HEK293 (cell line): ENCODE data around the gene CKS1B.

Source experiments
- CTCF ChIP-seq: fragments of 450-650 bp; formaldehyde crosslinking; IDR thresholded peaks from 2 replicates; pipeline ENCODE4 v1.5.1; 2016; ENCODE audit warnings: missing biosample characterization, missing genetic modification characterization
- HOXA7 ChIP-seq: sonication (generic); formaldehyde crosslinking; IDR thresholded peaks from 2 replicates; pipeline ENCODE4 v1.8.1; 2022; ENCODE audit warnings: missing genetic modification reagents, borderline replicate concordance
- KLF16 ChIP-seq: fragments of 450-650 bp; formaldehyde crosslinking; IDR thresholded peaks from 2 replicates; pipeline ENCODE4 v1.5.1; 2017; ENCODE audit warnings: missing biosample characterization, missing genetic modification characterization
- KLF17 ChIP-seq: fragments of 450-650 bp; formaldehyde crosslinking; IDR thresholded peaks from 2 replicates; pipeline ENCODE4 v1.5.1; 2016; ENCODE audit warnings: missing biosample characterization, missing genetic modification characterization
- YY1 ChIP-seq: fragments of 450-650 bp; formaldehyde crosslinking; IDR thresholded peaks from 2 replicates; pipeline ENCODE4 v1.5.1; 2018; ENCODE audit warnings: missing biosample characterization, missing genetic modification characterization
- ZNF169 ChIP-seq: fragments of 450-650 bp; formaldehyde crosslinking; IDR thresholded peaks from 2 replicates; pipeline ENCODE4 v1.5.1; 2016; ENCODE audit warnings: missing biosample characterization, missing genetic modification characterization
- ZNF248 ChIP-seq: fragments of 450-650 bp; formaldehyde crosslinking; IDR thresholded peaks from 2 replicates; pipeline ENCODE4 v1.5.1; 2017; ENCODE audit warnings: missing biosample characterization, missing genetic modification characterization
- ZNF366 ChIP-seq: fragments of 450-650 bp; formaldehyde crosslinking; conservative IDR thresholded peaks from 2 replicates; pipeline ENCODE4 v1.5.1; 2016; ENCODE audit warnings: missing biosample characterization, missing genetic modification characterization

DNA sequence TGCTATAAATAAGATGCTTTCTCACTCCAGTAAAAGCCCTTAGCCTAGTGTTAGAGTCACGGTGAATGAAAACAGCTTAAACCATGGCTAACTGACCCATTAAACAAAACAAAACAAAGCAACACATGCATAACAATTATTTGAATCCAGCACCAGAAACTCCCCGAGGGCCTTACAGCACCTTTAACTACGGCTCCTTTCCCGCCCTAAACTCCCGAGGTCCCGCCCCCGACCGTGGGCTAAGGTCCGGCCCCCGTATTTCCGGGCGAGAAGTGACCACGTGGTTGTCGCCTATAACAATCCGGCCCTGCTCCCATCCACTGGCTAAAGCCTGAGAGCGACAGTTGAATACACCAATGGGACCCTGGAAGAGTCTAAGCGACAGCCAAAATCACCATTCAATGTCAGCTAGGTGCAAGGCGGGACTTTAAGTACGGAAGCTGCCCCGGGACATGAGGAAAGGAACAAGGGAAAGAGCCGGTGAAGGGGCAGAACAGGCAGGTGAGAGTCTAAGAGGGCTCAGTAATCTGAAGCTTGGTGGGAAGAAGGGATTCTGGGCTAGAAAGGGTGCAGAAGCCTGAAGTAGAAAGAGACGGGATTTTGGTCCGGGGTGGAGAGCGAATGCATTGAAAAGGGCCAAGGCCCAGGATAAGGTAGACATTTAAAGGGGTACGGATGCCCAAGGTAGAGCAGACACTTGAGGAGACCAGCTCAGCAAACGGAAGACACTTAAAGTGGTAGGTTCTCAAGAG, 8.6 kb downstream of the CKS1B start, which contains the start of gene FLAD1:
- peak; percentile 98 for TF ChIP-seq ZNF366 (tag by site-specific recombination)
- TF ChIP-seq HOXA7: no peak
- TF ChIP-seq CTCF (tag by site-specific recombination): no peak
- no peak; the same call in none of the 2 replicates for TF ChIP-seq KLF16 (tag by site-specific recombination)
- TF ChIP-seq YY1: no peak
- no peak for TF ChIP-seq ZNF169
- no peak for TF ChIP-seq ZNF248
- peak; percentile 20; the same call in 1 of the 2 replicates for TF ChIP-seq KLF17 (tag by site-specific recombination)
